Spleen (tissue), 7 donors: ENCODE measurements around the gene ATXN7L2.

ENCODE experiments used
- CTCF ChIP-seq, 11 experiments: fragments of 200-600 bp in 7 of 11; fragments of 450-650 bp in 4 of 11; sonication (generic) in 4 of 11; IDR thresholded peaks in 8 of 11; conservative IDR thresholded peaks in 3 of 11; 1 replicate in 7 of 11; 2 replicates in 4 of 11; pipeline versions ENCODE4 v1.4.0 to v1.8.0; 2016 to 2021; ENCODE audit warnings: antibody characterized with exemption in 11 of 11, inconsistent platforms in 4 of 11, mild to moderate bottlenecking in 1 of 11
- POLR2AphosphoS5 ChIP-seq, 3 donors: sonication (generic); formaldehyde crosslinking; IDR thresholded peaks; one replicate each; pipeline ENCODE4 v1.5.1; 2017; ENCODE audit warnings: antibody characterized with exemption in 3 of 3
- donor health status: DM: no; HTN: no; CAD: no; lungs with moderate emphysema.
- donor health status: DM: no; HTN: no; CAD: no.
- donor health status: DM: no; HTN: no; CAD: no.

GRCh38 chr1:109530457-109531087 lies 46.9 kb downstream of the ATXN7L2 start:
- TF ChIP-seq CTCF (IDR thresholded peaks at IDR 0.05 in 8 of 11, conservative IDR thresholded peaks at IDR 0.05 in 3 of 11): no peak
- no peak for TF ChIP-seq POLR2AphosphoS5 (IDR thresholded peaks at IDR 0.05)
